Activated CD8-positive, alpha-beta memory T cell treated with anti-CD3 and anti-CD28 coated beads, Interleukin-2, amount 10 ng/mL, durations not matched to agents 7 days and 5 days (primary cell): ENCODE results near the gene PSMA2. TPM values are rescaled to one million over a fixed set of nuclear protein-coding genes. Genes with fewer than 3 reads are reported as not detected.

Experiments
- ATAC-seq: fragments of 150-1000 bp; cut with Tn5 transposase; one replicate; pipeline ENCODE4 v1.10.0; 2021; ENCODE audit warnings: moderate library complexity
- CTCF ChIA-PET: fragments of 350-600 bp; sonication (Branson Sonifier 250); formaldehyde crosslinking; loops from one replicate; lab custom pipeline; 2021; ENCODE audit warnings: antibody characterized with exemption; lab: Charles Lee
- DNase-seq: peaks from one replicate; pipeline ENCODE4 v3.0.0-alpha.2; 2020
- H3K27ac Mint-ChIP-seq: one replicate; pipeline ENCODE4 v1.8.0; 2021; ENCODE audit warnings: mild to moderate bottlenecking, mixed read lengths
- H3K27me3 Mint-ChIP-seq: one replicate; pipeline ENCODE4 v1.8.0; 2021; ENCODE audit warnings: mixed read lengths
- H3K36me3 Mint-ChIP-seq: one replicate; pipeline ENCODE4 v1.8.0; 2021; ENCODE audit warnings: mild to moderate bottlenecking, mixed read lengths
- H3K4me1 Mint-ChIP-seq: one replicate; pipeline ENCODE4 v1.8.0; 2021; ENCODE audit warnings: mixed read lengths
- H3K4me3 Mint-ChIP-seq: one replicate; pipeline ENCODE4 v1.8.0; 2021; ENCODE audit warnings: mild to moderate bottlenecking, moderate library complexity, mixed read lengths
- H3K9me3 Mint-ChIP-seq: one replicate; pipeline ENCODE4 v1.8.0; 2022; ENCODE audit warnings: low read depth, mixed read lengths
- total RNA-seq, 2 experiments: library from RNA; stranded (reverse); gene quantifications; one replicate each; pipeline ENCODE4 v1.2.3, GENCODE V29; 2021

The PSMA2 gene
- total RNA-seq, 2 experiments from 2014 or later, result 135 to 158 TPM

DNA sequence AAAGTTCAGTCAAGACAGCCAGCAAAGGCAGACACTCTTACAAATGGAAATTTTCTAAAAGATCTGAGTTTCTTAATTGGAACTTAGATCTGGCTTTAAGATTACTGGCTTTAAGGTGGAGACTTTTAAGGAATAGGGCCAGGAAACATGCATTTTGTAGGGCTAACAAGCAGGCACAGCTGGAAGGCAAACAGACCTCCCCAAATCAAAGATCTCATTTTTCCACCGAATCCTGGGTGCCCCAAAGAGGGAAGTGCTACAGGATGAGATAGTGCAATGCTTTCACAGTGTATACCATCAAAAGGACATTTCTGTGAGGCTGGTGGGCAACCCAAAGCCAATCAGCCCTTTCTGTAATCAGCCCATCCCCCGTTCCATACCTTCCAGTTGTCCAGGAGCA, 27.6 kb upstream of the PSMA2 start:
- CTCF ChIA-PET, result no interaction called here
- Mint-ChIP-seq H3K27ac (no peak overlapping the region), H3K9me3 (peaks cover 5% of the 10 kb centered on the region), H3K4me1 (no peaks in the 10 kb centered on the region), H3K27me3 (peaks cover 15% of the 10 kb centered on the region), H3K4me3 (no peak overlapping the region), H3K36me3 (peaks cover 2% of the 10 kb centered on the region)
- DNase-seq, result no peak
- no peak for ATAC-seq

DNA sequence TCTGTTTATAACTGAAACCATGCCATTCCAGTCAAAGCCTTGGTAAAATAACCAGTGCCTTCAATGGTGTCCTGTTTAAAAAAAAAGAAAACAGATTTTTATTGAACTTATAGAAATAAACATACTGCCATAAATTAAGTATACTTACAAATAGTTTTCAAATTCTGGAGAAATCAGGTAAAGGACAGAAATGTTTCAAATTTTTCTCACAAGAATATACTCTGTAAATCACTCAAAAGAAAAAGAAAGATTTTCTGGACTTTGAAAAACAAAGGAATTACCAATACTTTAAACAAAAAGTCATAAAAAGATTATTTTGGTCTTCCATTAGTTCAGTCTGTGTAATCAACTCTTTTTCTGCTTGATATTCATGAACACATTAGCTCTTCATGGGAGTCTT, 24.1 kb upstream of the PSMA2 start:
- ATAC-seq (no peak), DNase-seq (no peak)
- Mint-ChIP-seq H3K4me1 (no peaks in the 10 kb centered on the region), H3K4me3 (no peak overlapping the region), H3K27ac (no peak overlapping the region), H3K9me3 (peaks cover 5% of the 10 kb centered on the region), H3K36me3 (peaks cover 2% of the 10 kb centered on the region), H3K27me3 (peaks cover 9% of the 10 kb centered on the region)
- CTCF ChIA-PET, result interaction anchor here (1.6 kb wide), 1 partner anchor 11 kb away, joined by 4 read pairs; no protein-coding TSS in a partner anchor

- H3K36me3 Mint-ChIP-seq, result peaks cover 2% of the 10 kb centered on the region
- H3K4me1 Mint-ChIP-seq, result no peaks in the 10 kb centered on the region
- no peaks in the 10 kb centered on the region for H3K27me3 Mint-ChIP-seq
- H3K9me3 Mint-ChIP-seq, result peaks cover 7% of the 10 kb centered on the region
- CTCF ChIA-PET, result interaction anchor here (1.2 kb wide), 1 partner anchor 13 kb away, joined by 3 read pairs; no protein-coding TSS in a partner anchor
- no peak overlapping the region for H3K4me3 Mint-ChIP-seq
- ATAC-seq (no peak), DNase-seq (no peak)
- H3K27ac Mint-ChIP-seq, result no peak overlapping the region
These were observed 22.0 kb upstream of the PSMA2 start for GRCh38 chr7:42953994-42954393.

- H3K36me3 Mint-ChIP-seq, result peaks cover 2% of the 10 kb centered on the region
- ATAC-seq (no peak), DNase-seq (no peak)
- H3K27me3 Mint-ChIP-seq, result no peaks in the 10 kb centered on the region
- no peak overlapping the region for H3K27ac Mint-ChIP-seq
- peaks cover 7% of the 10 kb centered on the region for H3K9me3 Mint-ChIP-seq
- no peaks in the 10 kb centered on the region for H3K4me1 Mint-ChIP-seq
- CTCF ChIA-PET, result no interaction called here
- H3K4me3 Mint-ChIP-seq, result no peak overlapping the region
These were observed 20.4 kb upstream of the PSMA2 start for GRCh38 chr7:42952328-42952727.

DNA sequence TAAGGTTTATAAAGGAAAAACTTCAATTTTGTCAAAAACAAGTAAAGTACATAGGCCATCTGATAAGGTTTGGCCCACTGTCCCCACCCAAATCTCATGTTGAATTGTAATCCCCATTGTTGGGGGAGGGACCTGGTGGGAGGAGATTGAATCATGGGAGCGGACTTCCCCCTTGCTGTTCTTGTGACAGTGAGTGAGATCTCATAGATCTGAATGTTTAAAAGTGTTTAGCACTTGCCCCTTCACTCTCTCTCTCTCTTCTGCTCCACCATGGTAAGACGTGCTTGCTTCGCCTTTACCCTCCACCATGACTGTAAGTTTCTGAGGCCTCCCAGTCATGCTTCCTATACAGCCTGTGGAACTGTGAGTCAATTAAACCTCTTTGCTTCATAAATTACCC, 18.4 kb upstream of the PSMA2 start:
- Mint-ChIP-seq H3K27ac (no peak overlapping the region), H3K4me1 (peaks cover 12% of the 10 kb centered on the region), H3K4me3 (no peak overlapping the region), H3K36me3 (peaks cover 2% of the 10 kb centered on the region), H3K27me3 (no peaks in the 10 kb centered on the region), H3K9me3 (peaks cover 5% of the 10 kb centered on the region)
- ATAC-seq, result no peak
- CTCF ChIA-PET, result no interaction called here
- no peak for DNase-seq

- H3K4me3 Mint-ChIP-seq, result no peak overlapping the region
- peaks cover 2% of the 10 kb centered on the region for H3K9me3 Mint-ChIP-seq
These were observed 15.5 kb upstream of the PSMA2 start for GRCh38 chr7:42947521-42947920.

GRCh38 chr7:42946627-42946950, 14.6 kb upstream of the PSMA2 start:
- Mint-ChIP-seq H3K27ac (peak overlapping the region; percentile 88), H3K9me3 (peaks cover 2% of the 10 kb centered on the region), H3K4me1 (peaks cover 14% of the 10 kb centered on the region), H3K27me3 (no peaks in the 10 kb centered on the region), H3K36me3 (no peaks in the 10 kb centered on the region), H3K4me3 (no peak overlapping the region)
- DNase-seq (no peak), ATAC-seq (no peak)
- CTCF ChIA-PET, result interaction anchor here (0.6 to 1.4 kb wide), 3 partner anchors 11 to 315 kb away, joined by 3 to 4 read pairs (median 3); no protein-coding TSS in a partner anchor

More at GRCh38 chr7:42947521-42947920, 15.5 kb upstream of the PSMA2 start:
- no peak overlapping the region for H3K27ac Mint-ChIP-seq
- DNase-seq (no peak), ATAC-seq (no peak)
- CTCF ChIA-PET, result no interaction called here
- peaks cover 14% of the 10 kb centered on the region for H3K4me1 Mint-ChIP-seq
- H3K27me3 Mint-ChIP-seq, result no peaks in the 10 kb centered on the region
- H3K36me3 Mint-ChIP-seq, result no peaks in the 10 kb centered on the region

DNA sequence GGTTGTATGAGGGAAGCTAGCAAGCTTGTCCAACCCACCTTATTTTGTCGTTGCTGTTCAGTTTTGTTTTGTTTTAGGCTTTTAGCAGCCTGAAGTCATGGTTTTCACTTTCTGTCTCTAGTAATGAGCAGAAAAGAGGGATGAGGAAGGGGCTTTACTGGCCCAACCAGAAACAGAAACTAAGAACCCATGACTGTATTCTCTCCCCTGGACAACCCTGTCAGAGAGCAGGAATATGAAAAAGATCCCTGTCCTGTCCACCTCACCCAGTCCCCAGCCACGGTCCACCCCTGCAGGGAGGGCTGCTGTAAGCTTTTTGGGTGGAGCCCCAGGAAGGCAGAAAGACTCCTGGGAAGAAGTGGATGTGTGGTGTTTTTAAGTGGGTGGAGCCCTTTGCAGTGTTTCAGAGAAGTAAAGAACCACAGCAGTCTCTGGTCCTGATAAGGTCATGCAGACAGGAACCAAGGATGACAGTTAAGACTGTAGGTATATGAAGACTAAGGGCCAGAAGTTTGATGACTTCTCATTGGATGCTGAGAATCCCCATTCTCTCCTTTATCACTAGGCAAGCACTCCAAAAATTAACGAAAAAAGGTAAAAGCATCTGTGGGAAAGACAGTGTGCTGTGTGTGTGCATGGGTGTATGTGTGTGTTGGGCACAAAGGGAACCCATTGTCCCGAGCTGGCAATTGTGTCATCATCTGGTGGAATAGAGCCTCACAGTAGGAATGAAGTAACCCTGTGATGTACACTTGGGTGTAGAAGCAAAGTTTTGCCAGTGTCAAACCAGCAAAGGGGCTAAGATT, 14.1 kb upstream of the PSMA2 start:
- CTCF ChIA-PET, result interaction anchor here (0.8 to 1.8 kb wide), 7 partner anchors 10 to 893 kb away, joined by 3 to 13 read pairs (median 4); partner anchors contain the start of genes MRPL32 and PSMA2
- Mint-ChIP-seq H3K9me3 (peaks cover 2% of the 10 kb centered on the region), H3K27ac (peak overlapping the region; percentile 88), H3K36me3 (no peaks in the 10 kb centered on the region), H3K4me3 (peak overlapping the region; percentile 73), H3K4me1 (peaks cover 14% of the 10 kb centered on the region), H3K27me3 (no peaks in the 10 kb centered on the region)
- DNase-seq (peak; percentile 62), ATAC-seq (peak; percentile 89)

DNA sequence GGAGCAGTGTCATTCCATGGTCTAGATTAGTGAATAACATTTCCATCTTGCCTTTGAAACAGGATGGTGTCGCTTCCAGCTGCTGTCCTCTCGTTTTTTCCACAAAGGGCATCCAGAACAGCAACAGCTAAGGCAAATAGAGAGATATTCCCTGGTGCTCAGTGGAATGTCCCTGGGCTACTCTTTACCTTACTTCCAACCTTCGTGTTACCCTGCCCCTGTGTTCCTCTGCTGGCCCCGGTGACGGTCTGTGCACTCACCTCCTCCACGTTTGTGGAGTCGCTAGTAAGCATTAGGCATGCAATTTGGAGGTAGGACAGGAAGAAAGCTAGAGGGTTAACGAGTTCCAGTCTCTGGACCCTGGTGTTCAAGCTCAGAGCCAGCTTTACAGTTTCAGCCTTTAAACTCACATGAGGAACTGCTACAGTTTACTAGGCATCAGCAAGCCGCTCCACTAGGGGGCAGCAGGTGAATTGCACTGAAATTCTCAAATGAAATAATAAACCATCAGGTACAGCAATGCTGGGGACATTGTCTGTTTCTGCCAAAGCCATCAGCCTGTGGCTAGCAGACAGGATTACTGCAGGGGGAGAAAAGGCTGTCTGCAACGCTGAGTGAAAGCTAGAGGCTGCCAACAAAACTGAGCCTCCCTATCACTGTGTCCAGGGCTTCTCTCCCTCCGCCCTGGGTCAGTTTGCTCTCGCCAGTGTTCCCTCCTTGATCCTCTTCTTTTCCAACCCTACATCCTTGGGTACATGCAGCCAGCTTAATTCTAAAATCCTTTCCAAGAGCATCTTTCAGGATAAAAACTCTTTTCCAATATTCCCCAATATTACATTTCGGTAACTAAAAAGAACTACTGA, 9.2 kb upstream of the PSMA2 start:
- no peaks in the 10 kb centered on the region for H3K9me3 Mint-ChIP-seq
- peak; percentile 61 for ATAC-seq
- peaks cover 19% of the 10 kb centered on the region for H3K4me1 Mint-ChIP-seq
- peaks cover 11% of the 10 kb centered on the region for H3K36me3 Mint-ChIP-seq
- peak; percentile 87 for DNase-seq
- CTCF ChIA-PET, result interaction anchor here (1.0 to 4.4 kb wide), 12 partner anchors 9 to 898 kb away, joined by 3 to 30 read pairs (median 5); partner anchors contain the start of genes MRPL32 and PSMA2
- no peaks in the 10 kb centered on the region for H3K27me3 Mint-ChIP-seq
- no peak overlapping the region for H3K27ac Mint-ChIP-seq
- no peak overlapping the region for H3K4me3 Mint-ChIP-seq

GRCh38 chr7:42939457-42940240, 7.7 kb upstream of the PSMA2 start:
- DNase-seq, result no peak
- no peaks in the 10 kb centered on the region for H3K27me3 Mint-ChIP-seq
- H3K4me1 Mint-ChIP-seq, result peaks cover 20% of the 10 kb centered on the region
- H3K4me3 Mint-ChIP-seq, result peak overlapping the region; percentile 19
- CTCF ChIA-PET, result interaction anchor here (1.2 kb wide), 1 partner anchor 321 kb away, joined by 3 read pairs; no protein-coding TSS in a partner anchor
- peaks cover 20% of the 10 kb centered on the region for H3K36me3 Mint-ChIP-seq
- peak overlapping the region; percentile 2 for H3K27ac Mint-ChIP-seq
- H3K9me3 Mint-ChIP-seq, result no peaks in the 10 kb centered on the region
- no peak for ATAC-seq

- CTCF ChIA-PET, result interaction anchor here (1.0 to 1.5 kb wide), 4 partner anchors 10 to 647 kb away, joined by 3 to 6 read pairs (median 4); partner anchors contain the start of gene STK17A
- no peak overlapping the region for H3K4me3 Mint-ChIP-seq
- no peaks in the 10 kb centered on the region for H3K27me3 Mint-ChIP-seq
- no peaks in the 10 kb centered on the region for H3K9me3 Mint-ChIP-seq
- no peak for DNase-seq
- peaks cover 36% of the 10 kb centered on the region for H3K4me1 Mint-ChIP-seq
- no peak overlapping the region for H3K27ac Mint-ChIP-seq
- peaks cover 26% of the 10 kb centered on the region for H3K36me3 Mint-ChIP-seq
- no peak for ATAC-seq
These were observed 3.9 kb upstream of the PSMA2 start for GRCh38 chr7:42935861-42936260.

GRCh38 chr7:42934291-42934690, 2.3 kb upstream of the PSMA2 start:
- Mint-ChIP-seq H3K4me3 (no peak overlapping the region), H3K27ac (no peak overlapping the region), H3K36me3 (peaks cover 30% of the 10 kb centered on the region), H3K9me3 (no peaks in the 10 kb centered on the region), H3K4me1 (peaks cover 41% of the 10 kb centered on the region), H3K27me3 (no peaks in the 10 kb centered on the region)
- CTCF ChIA-PET, result interaction anchor here (0.9 to 1.5 kb wide), 3 partner anchors 22 to 648 kb away, joined by 3 to 6 read pairs (median 3); partner anchors contain the start of genes C7orf25 and STK17A
- no peak for ATAC-seq
- DNase-seq, result no peak
